Panc1 (cell line): ENCODE results near the gene GJB4. TPM values are rescaled to one million over a fixed set of nuclear protein-coding genes. Genes with fewer than 3 reads are reported as not detected.

Experiments
- ATAC-seq: fragments of 200-7000 bp; cut with Tn5 transposase; 2 replicates; pipeline ENCODE4 v1.9.1; 2020; ENCODE audit warnings: mild to moderate bottlenecking, moderate library complexity
- Bru-seq: library from RNA; stranded (reverse); fragments of 400-500 nt; gene quantifications from one replicate; lab custom pipeline; 2021; lab: Mats Ljungman, UMichigan
- BruChase-seq, 2 experiments: library from RNA; stranded (reverse); fragments of 400-500 nt; gene quantifications; one replicate each; lab custom pipeline; 2021; lab: Mats Ljungman, UMichigan
- BruUV-seq: library from RNA; stranded (reverse); fragments of 400-500 nt; replicated peaks from 2 replicates; lab custom pipeline; 2021; lab: Mats Ljungman, UMichigan
- CTCF ChIA-PET: fragments of 300-600 bp; sonication (Branson Sonifier 250); formaldehyde crosslinking; loops from one replicate; lab custom pipeline; 2022; ENCODE audit warnings: antibody characterized with exemption; lab: Charles Lee
- POLR2A ChIA-PET: fragments of 300-600 bp; sonication (Branson Sonifier 250); formaldehyde crosslinking; loops from one replicate; lab custom pipeline; 2022; ENCODE audit warnings: antibody characterized with exemption; lab: Charles Lee
- DNase-seq: peaks from one replicate; pipeline ENCODE4 v3.0.0-alpha.2; 2010; ENCODE audit warnings: low read depth, low spot score
- H3K27ac ChIP-seq: 2 replicates; pipeline ENCODE4 v1.5.1; 2011; ENCODE audit warnings: mild to moderate bottlenecking, low read length, inconsistent platforms
- H3K27me3 ChIP-seq: fragments of 200-500 bp; sonication (Bioruptor generic); 2 replicates; pipeline ENCODE4 v1.6.0; 2014; ENCODE audit warnings: low read length, inconsistent platforms; ENCODE audit not compliant: control insufficient read depth, insufficient read depth
- H3K36me3 ChIP-seq: fragments of 200-500 bp; sonication (Bioruptor generic); 2 replicates; pipeline ENCODE4 v1.5.1; 2014; ENCODE audit warnings: inconsistent platforms, mild to moderate bottlenecking, low read length, moderate library complexity; ENCODE audit not compliant: control insufficient read depth, insufficient read depth
- H3K4me1 ChIP-seq: 2 replicates; pipeline ENCODE4 v1.5.1; 2011; ENCODE audit warnings: inconsistent platforms, mild to moderate bottlenecking, low read length, moderate library complexity; ENCODE audit not compliant: control insufficient read depth, insufficient read depth
- H3K4me3 ChIP-seq, 2 experiments: 2 replicates each; pipeline ENCODE4 v1.5.1; 2011 to 2012; ENCODE audit warnings: low read depth in 2 of 2, low read length in 2 of 2, mild to moderate bottlenecking in 2 of 2, inconsistent platforms in 1 of 2, moderate library complexity in 1 of 2
- H3K9me3 ChIP-seq: fragments of 200-500 bp; sonication (Bioruptor generic); 2 replicates; pipeline ENCODE4 v1.5.1; 2014; ENCODE audit warnings: low read depth, mild to moderate bottlenecking, inconsistent platforms, low read length, moderate library complexity; ENCODE audit not compliant: control insufficient read depth, insufficient read depth
- CTCF ChIP-seq: fragments of 450-650 bp; IDR thresholded peaks from 2 replicates; pipeline ENCODE4 v1.5.1; 2017; ENCODE audit warnings: mild to moderate bottlenecking
- POLR2AphosphoS5 ChIP-seq: IDR thresholded peaks from 2 replicates; pipeline ENCODE4 v1.6.1; 2012; ENCODE audit warnings: mild to moderate bottlenecking, low read depth, low read length, moderate library complexity
- REST ChIP-seq, 2 experiments: IDR thresholded peaks; 2 replicates each; pipeline ENCODE4 v1.6.1; 2011 to 2012; ENCODE audit warnings: low read depth in 2 of 2, control low read depth in 1 of 2, low read length in 1 of 2, mild to moderate bottlenecking in 1 of 2, moderate library complexity in 1 of 2; ENCODE audit not compliant: insufficient read depth in 1 of 2
- SIN3A ChIP-seq: IDR thresholded peaks from 2 replicates; pipeline ENCODE4 v1.6.1; 2012; ENCODE audit warnings: low read depth, mild to moderate bottlenecking, low read length, moderate library complexity, borderline replicate concordance; ENCODE audit not compliant: insufficient read depth
- TCF7L2 ChIP-seq: IDR thresholded peaks from 2 replicates; pipeline ENCODE4 v1.6.1; 2011; ENCODE audit warnings: mild to moderate bottlenecking, low read depth, low read length, inconsistent platforms
- in situ Hi-C: cut with HindIII; loops from 2 replicates; pipeline ENCODE4 v1.10.0; 2016; ENCODE audit warnings: low sequenced_read_pairs, low pct_unique_long_range_greater_than_20kb
- intact Hi-C: fragments of 100-400 bp; cut with micrococcal nuclease; formaldehyde crosslinking; loops from one replicate; pipeline ENCODE4 v1.10.0; 2022; ENCODE audit not compliant: unreplicated experiment
- long read RNA-seq: library from polyadenylated mRNA; unstranded; transcript quantifications from one replicate; pipeline ENCODE4 v2.0.0, GENCODE V29; 2021; ENCODE audit not compliant: unreplicated experiment
- polyA plus RNA-seq: library from polyadenylated mRNA; unstranded; fragments of >200 nt; gene quantifications from one replicate; pipeline ENCODE4 v1.2.1, GENCODE V29; 2012; ENCODE audit warnings: missing spikeins; ENCODE audit not compliant: insufficient read length
- total RNA-seq: library from RNA; stranded (reverse); gene quantifications from one replicate; pipeline ENCODE4 v1.2.1, GENCODE V29; 2021; ENCODE audit not compliant: unreplicated experiment

Gene GJB4
- not detected for total RNA-seq
- not detected for polyA plus RNA-seq
- not detected for Bru-seq, nascent RNA
- not detected for BruChase-seq, experiment 1, labeled RNA remaining after a 2-hour chase
- not detected for BruChase-seq, experiment 2, labeled RNA remaining after a 6-hour chase
- long read RNA-seq = 0 reads

- BruUV-seq = no TSS peak
- in situ Hi-C loops = no loop called here
- Histone ChIP-seq H3K36me3 (no peaks in the 10 kb centered on the region), H3K9me3 (no peaks in the 10 kb centered on the region), H3K4me3 (no peak within 1 kb of the TSS), H3K27ac (no peak within 1 kb of the TSS), H3K27me3 (no peaks in the 10 kb centered on the region), H3K4me1 (no peaks in the 10 kb centered on the region; the same call in 1 of the 2 replicates)
- ChIA-PET POLR2A (no interaction called here), CTCF (no interaction called here)
- intact Hi-C loops = no loop called here
- no peak for DNase-seq
- no peak for ATAC-seq
- TF ChIP-seq TCF7L2 = no peak
- no peak for TF ChIP-seq SIN3A
- TF ChIP-seq POLR2AphosphoS5 = no peak
- no peak for TF ChIP-seq CTCF
- no peak for TF ChIP-seq REST (IDR thresholded peaks at IDR 0.05; ENCODE audit: insufficient read depth in 1 of 2, low read depth in 2 of 2, low read length in 1 of 2)
These were observed at the start of gene GJB4 for GRCh38 chr1:34759503-34760357. GJB4 (plus strand) TSS chr1:34759740; CDS start chr1:34761255, 1,515 bp downstream.

GRCh38 chr1:34710812-34711211 lies 48.7 kb upstream of the GJB4 start:
- TF ChIP-seq TCF7L2 (no peak), POLR2AphosphoS5 (no peak), REST (IDR thresholded peaks at IDR 0.05; ENCODE audit: insufficient read depth in 1 of 2, low read depth in 2 of 2, low read length in 1 of 2) (no peak), SIN3A (no peak)
- in situ Hi-C loops = no loop called here
- Histone ChIP-seq H3K27me3 (peaks cover 12% of the 10 kb centered on the region), H3K36me3 (no peaks in the 10 kb centered on the region), H3K27ac (no peak overlapping the region), H3K4me3 (no peak overlapping the region), H3K4me1 (no peaks in the 10 kb centered on the region), H3K9me3 (no peaks in the 10 kb centered on the region)
- no peak for DNase-seq
- no peak for ATAC-seq
- intact Hi-C loops = no loop called here
- BruUV-seq = no TSS peak
- ChIA-PET POLR2A (no interaction called here), CTCF (no interaction called here)
